Pancreas (tissue), 10 donors: ENCODE measurements around the gene OXSR1. TPM values are rescaled to one million over a fixed set of nuclear protein-coding genes. Genes with fewer than 3 reads are reported as not detected.

ENCODE experiments used
- ATAC-seq, 4 donors: fragments of 200-7000 bp; cut with Tn5 transposase; one replicate each; pipeline versions ENCODE4 v1.8.0 to v1.9.1; 2020; ENCODE audit warnings: mild to moderate bottlenecking in 4 of 4, moderate library complexity in 4 of 4
- DNase-seq, 6 donors: peaks; one replicate each; pipeline ENCODE4 v3.0.0-alpha.2; 2020
- FAIRE-seq: peaks from 2 replicates; lab custom pipeline; 2012; peaks lifted over from hg19 to GRCh38; lab: Jason Lieb, UNC
- H3K27ac ChIP-seq, 4 donors: fragments of 200-600 bp; sonication (generic); 1 replicate in 3 of 4; 2 replicates in 1 of 4; pipeline versions ENCODE4 v1.5.0 to v1.8.0; 2020
- H3K27me3 ChIP-seq, 4 donors: fragments of 200-600 bp; one replicate each; pipeline ENCODE4 v1.8.0; 2021
- H3K36me3 ChIP-seq, 3 donors: fragments of 200-600 bp; sonication (generic) in 1 of 3; one replicate each; pipeline versions ENCODE4 v1.5.0 to v1.8.0; 2020 to 2021
- H3K4me1 ChIP-seq, 3 donors: fragments of 200-600 bp; one replicate each; pipeline ENCODE4 v1.8.0; 2021
- H3K4me3 ChIP-seq, 4 donors: fragments of 200-600 bp; sonication (generic) in 2 of 4; one replicate each; pipeline versions ENCODE4 v1.5.0 to v1.8.0; 2020 to 2021
- H3K9me3 ChIP-seq, 4 donors: fragments of 200-600 bp; one replicate each; pipeline ENCODE4 v1.8.0; 2021
- CTCF ChIP-seq, 4 donors: fragments of 200-600 bp; sonication (generic) in 3 of 4; IDR thresholded peaks; one replicate each; pipeline versions ENCODE4 v1.5.0 to v1.8.0; 2021; ENCODE audit warnings: antibody characterized with exemption in 4 of 4
- WGBS, 2 donors: extraction: QIAGEN DNeasy Blood & Tissue Kit; methylation state at CpG; one replicate each; pipeline ENCODE4 v1.1.7; 2013; 5-methylcytosine and 5-hydroxymethylcytosine counted together
- intact Hi-C, 3 donors: fragments of 100-400 bp; cut with DNase I; formaldehyde crosslinking; loops; one replicate each; pipeline versions ENCODE4 v1.11.1 to v1.14.2; 2022
- polyA plus RNA-seq, 2 donors: library from polyadenylated mRNA; stranded (reverse); fragments of 200-250 nt; gene quantifications; one replicate each; pipeline ENCODE4 v1.2.3, GENCODE V29; 2013
- total RNA-seq, 6 donors: library from RNA; stranded (reverse); fragmentation: NEBNext Ultra II Directional in 4 of 6; extraction: Animal tissue kit (Norgen Biotek cat#: 25700) in 4 of 6; gene quantifications; one replicate each; pipeline versions ENCODE4 v1.2.1 to v1.2.4, GENCODE V29; 2021 to 2023
- donor health status: healthy with polysubstance abuse.
- donor health status: DM: no; HTN: no; CAD: no; lungs with moderate emphysema.
- donor health status: DM: no; HTN: no; CAD: no.
- donor health status: control.
- donor health status: control.
- donor health status: Bipolar disorder and iron deficiency.
- donor health status: DM: yes; HTN: yes; CAD: no.
- donor health status: DM: no; HTN: no; CAD: no.
- donor health status: DM: no; HTN: no; CAD: no.
- donor health status: DM: yes; HTN: yes; CAD: no.

Gene OXSR1
- total and polyA plus RNA-seq, 8 donors: 6.3 to 16.0 (median 10.4) TPM

GRCh38 chr3:38270606-38271005 is 105.3 kb downstream of the OXSR1 start:
- Histone ChIP-seq H3K27me3 (no peaks in the 10 kb centered on the region), H3K4me1 (no peaks in the 10 kb centered on the region), H3K9me3 (no peaks in the 10 kb centered on the region), H3K4me3 (no peak overlapping the region), H3K27ac (no peak overlapping the region), H3K36me3 (no peaks in the 10 kb centered on the region)
- no peak for TF ChIP-seq CTCF (IDR thresholded peaks at IDR 0.05)
- no peak for ATAC-seq
- no peak for DNase-seq
- intact Hi-C loops: no loop called here
- no peak for FAIRE-seq
- 85 to 91% methylated on average over 3 of the region's 3 CpGs for WGBS, 2 donors

- Histone ChIP-seq H3K9me3 (no peaks in the 10 kb centered on the region), H3K36me3 (no peaks in the 10 kb centered on the region), H3K27ac (no peak overlapping the region), H3K4me1 (no peaks in the 10 kb centered on the region), H3K27me3 (no peaks in the 10 kb centered on the region), H3K4me3 (no peak overlapping the region)
- ATAC-seq: no peak
- no peak for FAIRE-seq
- WGBS, 2 donors: 92 to 97% methylated on average over 5 of the region's 5 CpGs
- DNase-seq: no peak
- intact Hi-C loops: no loop called here
- no peak for TF ChIP-seq CTCF (IDR thresholded peaks at IDR 0.05)
Observed at GRCh38 chr3:38271553-38271952, 106.2 kb downstream of the OXSR1 start.

- TF ChIP-seq CTCF (IDR thresholded peaks at IDR 0.05): no peak
- ATAC-seq: peak in 1 of 4 donors; percentile 53
Observed at GRCh38 chr3:38274864-38275649, 109.7 kb downstream of the OXSR1 start.

GRCh38 chr3:38275658-38276057 is 110.3 kb downstream of the OXSR1 start:
- H3K9me3 ChIP-seq: no peaks in the 10 kb centered on the region
- ATAC-seq: no peak
- H3K27me3 ChIP-seq: no peaks in the 10 kb centered on the region
- H3K4me3 ChIP-seq: no peak overlapping the region
- TF ChIP-seq CTCF (IDR thresholded peaks at IDR 0.05): no peak
- no peak for DNase-seq
- H3K36me3 ChIP-seq: no peaks in the 10 kb centered on the region
- 86 to 88% methylated on average over 8 of the region's 8 CpGs for WGBS, 2 donors
- H3K4me1 ChIP-seq: no peaks in the 10 kb centered on the region
- no peak for FAIRE-seq
- H3K27ac ChIP-seq: no peak overlapping the region
- intact Hi-C loops: no loop called here

More at GRCh38 chr3:38274864-38275649, 109.7 kb downstream of the OXSR1 start:
- Histone ChIP-seq H3K27ac (no peak overlapping the region), H3K36me3 (no peaks in the 10 kb centered on the region), H3K27me3 (no peaks in the 10 kb centered on the region), H3K9me3 (no peaks in the 10 kb centered on the region), H3K4me1 (no peaks in the 10 kb centered on the region), H3K4me3 (no peak overlapping the region)
- 79% methylated on average over 21 of the region's 21 CpGs for whole genome bisulfite sequencing, 2 donors
- no peak for FAIRE-seq
- peak in 1 of 6 donors; percentile 29 for DNase-seq
- intact Hi-C loops: no loop called here
